ENCODE measurements around the gene GALNT18. TPM values are rescaled to one million over a fixed set of nuclear protein-coding genes. Genes with fewer than 3 reads are reported as not detected.
"Not testable (repeated sequence)": the region's sequence is repeated elsewhere in the genome, so short reads cannot be mapped to it uniquely, and the experiment has no call there.

The GALNT18 gene
- total RNA-seq, 1 donor from 2014 or later = 19.0 TPM

GRCh38 chr11:11363674-11364073, 258.1 kb downstream of the GALNT18 start:
- ATAC-seq (no peak), DNase-seq (ENCODE audit: low spot score) (no peak)
- intact Hi-C loops (cut with DNase I) = no loop called here

DNA sequence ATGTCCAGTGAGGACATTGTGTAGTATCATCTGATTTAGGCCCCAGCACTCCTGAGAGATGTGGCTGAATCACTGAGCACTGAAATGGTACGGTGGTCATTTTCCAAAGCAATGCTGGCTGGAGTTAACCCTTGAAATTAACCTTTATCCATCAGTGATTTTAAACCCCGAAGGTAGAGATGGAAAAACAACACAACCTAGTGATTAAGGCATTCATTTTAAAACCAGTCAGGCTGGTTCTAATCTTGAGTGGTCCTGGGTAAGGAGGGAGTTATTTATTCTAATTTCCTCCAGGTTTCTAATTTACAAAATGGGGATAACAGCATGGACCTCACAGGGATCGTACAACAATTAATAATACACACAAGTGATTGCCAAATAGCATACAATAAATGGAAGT, 262.2 kb downstream of the GALNT18 start:
- DNase-seq (ENCODE audit: low spot score) (no peak), ATAC-seq (no peak)
- intact Hi-C loops (cut with DNase I) = no loop called here

- ATAC-seq (no peak), DNase-seq (ENCODE audit: low spot score) (no peak)
- intact Hi-C loops (cut with DNase I) = no loop called here
Observed at GRCh38 chr11:11356842-11357241, 265.0 kb downstream of the GALNT18 start.

DNA sequence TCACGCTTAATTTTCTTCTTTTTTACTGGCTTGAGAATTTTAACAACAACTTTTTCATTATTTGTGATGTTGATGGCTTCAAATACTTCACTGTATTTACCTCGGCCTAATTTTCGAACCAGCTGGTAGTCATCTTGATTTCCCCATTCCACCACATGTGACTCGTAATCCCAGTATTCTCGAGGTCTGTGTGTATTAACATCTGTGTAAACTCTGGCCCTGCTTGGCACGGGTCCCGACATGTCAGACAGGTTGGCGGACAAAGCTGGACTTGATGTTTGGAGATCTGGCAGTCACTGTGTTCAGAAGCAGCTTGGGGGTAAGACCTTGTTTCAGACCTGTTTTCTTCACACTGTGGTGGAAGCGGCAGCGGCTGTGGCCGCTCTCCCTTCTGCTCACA, 268.9 kb downstream of the GALNT18 start, which contains the start of gene CSNK2A3:
CSNK2A3 (minus strand) TSS at position 373 of the 400 bp plus-strand sequence; CDS start at position 242, 131 bp downstream.
- intact Hi-C loops (cut with DNase I); DNase-seq (ENCODE audit: low spot score): not testable (repeated sequence)
- peak; percentile 68 for ATAC-seq

- DNase-seq (ENCODE audit: low spot score); ATAC-seq; intact Hi-C loops (cut with DNase I): not testable (repeated sequence)
Observed at GRCh38 chr11:11351851-11352250, 270.0 kb downstream of the GALNT18 start.

DNA sequence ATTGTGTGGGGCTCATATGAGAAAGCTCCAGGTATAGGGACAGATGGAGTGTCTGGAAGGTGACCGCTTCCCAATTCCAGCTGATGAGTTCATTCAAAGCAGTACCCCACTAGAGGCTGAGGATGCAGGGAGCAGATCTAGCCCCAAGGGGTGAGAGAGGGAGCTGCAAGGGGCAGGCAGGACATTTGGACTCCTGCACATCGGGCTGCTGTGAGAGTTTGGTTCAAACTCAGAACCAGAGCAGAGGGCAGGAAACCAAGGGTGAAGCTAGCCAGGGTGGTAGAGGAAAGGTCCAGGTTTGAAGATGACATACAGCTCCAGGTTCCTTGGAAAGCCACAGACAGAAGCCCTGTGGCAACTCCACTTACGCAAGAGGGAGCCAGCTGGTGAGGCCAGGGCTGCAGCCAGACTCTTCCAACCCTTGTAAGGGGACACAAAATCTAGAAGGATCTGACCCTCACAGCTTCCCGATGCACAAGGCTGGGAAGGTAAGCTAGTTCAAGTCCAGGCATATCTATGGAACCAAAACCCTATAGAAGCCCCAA, 270.7 kb downstream of the GALNT18 start:
- ATAC-seq = no peak
- intact Hi-C loops (cut with DNase I) = no loop called here
- DNase-seq (ENCODE audit: low spot score) = no peak

GRCh38 chr11:11349870-11350337, 271.9 kb downstream of the GALNT18 start:
- ATAC-seq = peak; percentile 84
- no peak for DNase-seq (ENCODE audit: low spot score)
- intact Hi-C loops (cut with DNase I) = no loop called here

DNA sequence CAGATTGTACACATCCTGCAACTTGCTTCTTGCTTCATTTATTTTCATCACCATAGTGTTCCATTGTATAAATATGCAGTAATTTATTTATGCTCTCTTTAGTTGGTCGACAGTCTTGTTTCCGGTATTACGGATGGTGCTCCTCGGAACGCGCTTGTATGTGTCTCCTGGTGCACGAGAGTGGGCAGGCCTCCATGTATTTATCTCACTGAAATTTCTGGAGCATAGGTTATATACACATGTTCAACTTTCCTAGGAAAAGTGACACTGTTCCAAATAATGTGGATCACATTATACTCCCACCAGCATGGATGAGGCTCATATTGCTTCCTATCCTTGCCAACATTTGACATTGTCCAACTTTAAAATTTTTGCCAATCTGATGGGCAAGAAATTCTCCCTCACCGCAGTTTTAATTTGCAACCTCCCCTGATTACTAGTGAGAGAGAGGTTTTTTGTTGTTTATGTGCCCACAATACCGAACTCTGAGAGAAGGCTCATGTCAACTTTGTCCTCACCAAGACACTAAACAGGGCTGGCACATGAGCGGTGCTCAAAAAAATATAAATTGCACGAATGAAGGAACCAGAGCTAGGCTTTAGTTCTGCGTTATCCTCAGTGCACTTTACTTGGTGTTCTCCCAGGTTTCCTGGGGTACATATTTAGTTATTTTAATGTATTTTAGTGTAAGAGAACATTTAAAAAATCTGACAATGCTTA, 272.5 kb downstream of the GALNT18 start:
- DNase-seq (ENCODE audit: low spot score) = no peak
- intact Hi-C loops (cut with DNase I) = no loop called here
- ATAC-seq = peak; percentile 1

GRCh38 chr11:11348303-11348702, 273.5 kb downstream of the GALNT18 start:
- DNase-seq (ENCODE audit: low spot score) = no peak
- no peak for ATAC-seq
- intact Hi-C loops (cut with DNase I) = no loop called here

GRCh38 chr11:11347592-11347991, 274.2 kb downstream of the GALNT18 start:
- DNase-seq (ENCODE audit: low spot score) = no peak
- intact Hi-C loops (cut with DNase I) = no loop called here
- no peak for ATAC-seq

- intact Hi-C loops (cut with DNase I) = no loop called here
- DNase-seq (ENCODE audit: low spot score) (no peak), ATAC-seq (no peak)
Observed at GRCh38 chr11:11346303-11346702, 275.5 kb downstream of the GALNT18 start.

DNA sequence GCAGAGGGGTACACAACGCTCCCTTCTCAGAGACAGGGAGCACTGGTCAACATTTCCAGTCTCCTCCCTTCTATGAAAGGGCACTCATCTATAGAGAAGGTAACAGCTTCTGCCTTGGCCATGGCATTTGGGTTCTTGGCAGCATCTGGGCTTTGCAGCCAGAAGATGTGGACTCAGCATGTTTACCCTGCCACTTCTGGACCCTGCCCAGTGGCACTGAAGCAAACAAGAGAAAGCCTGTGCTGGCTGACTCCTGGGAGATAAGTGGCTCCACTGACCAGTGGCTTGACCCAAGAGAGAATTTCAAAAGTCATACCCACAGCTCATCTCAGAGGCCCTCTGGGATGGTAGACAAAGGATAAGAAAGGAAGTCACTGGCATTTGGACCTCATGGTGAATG, 276.7 kb downstream of the GALNT18 start:
- intact Hi-C loops (cut with DNase I) = no loop called here
- ATAC-seq (no peak), DNase-seq (ENCODE audit: low spot score) (no peak)

- intact Hi-C loops (cut with DNase I) = loop anchor here (5.0 kb wide), 1 partner anchor 1652 kb away; no protein-coding TSS in a partner anchor
- no peak for ATAC-seq
Observed at GRCh38 chr11:11344045-11344444, 277.8 kb downstream of the GALNT18 start.

GRCh38 chr11:11338304-11338703, 283.5 kb downstream of the GALNT18 start:
- intact Hi-C loops (cut with DNase I) = no loop called here
- no peak for DNase-seq (ENCODE audit: low spot score)
- ATAC-seq = no peak

More at GRCh38 chr11:11344045-11344444, 277.8 kb downstream of the GALNT18 start:
- DNase-seq (ENCODE audit: low spot score) = no peak

GRCh38 chr11:11336664-11337063, 285.1 kb downstream of the GALNT18 start:
- intact Hi-C loops (cut with DNase I) = no loop called here
- ATAC-seq = no peak
- no peak for DNase-seq (ENCODE audit: low spot score)

DNA sequence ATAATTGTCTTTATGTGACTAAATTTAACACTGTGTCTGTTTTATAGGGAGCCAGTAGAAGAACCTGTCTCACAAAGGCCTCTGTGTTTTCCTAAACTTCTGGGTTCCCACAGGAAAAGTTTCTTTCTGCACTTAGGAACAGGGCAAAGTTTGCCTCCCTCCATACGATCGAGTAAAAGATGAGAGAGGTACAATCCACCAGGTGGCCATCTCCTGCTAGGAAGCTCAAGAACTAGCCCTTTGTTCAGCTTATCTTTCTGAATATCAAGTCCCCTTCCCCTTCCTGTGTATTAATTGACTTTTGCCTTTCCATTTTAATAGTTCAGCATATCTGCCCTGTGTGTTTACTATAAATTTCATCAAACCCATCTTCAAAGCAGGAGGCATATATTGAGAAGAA, 286.8 kb downstream of the GALNT18 start:
- no peak for DNase-seq (ENCODE audit: low spot score)
- intact Hi-C loops (cut with DNase I) = no loop called here
- ATAC-seq = no peak

- no peak for DNase-seq (ENCODE audit: low spot score)
- intact Hi-C loops (cut with DNase I) = no loop called here
- no peak for ATAC-seq
Observed at GRCh38 chr11:11334607-11335006, 287.2 kb downstream of the GALNT18 start.

GRCh38 chr11:11332141-11332710, 289.6 kb downstream of the GALNT18 start:
- intact Hi-C loops (cut with DNase I) = no loop called here
- DNase-seq (ENCODE audit: low spot score) (no peak), ATAC-seq (no peak)

GRCh38 chr11:11329062-11329806, 292.6 kb downstream of the GALNT18 start:
- intact Hi-C loops (cut with DNase I) = no loop called here
- ATAC-seq (peak; percentile 72), DNase-seq (ENCODE audit: low spot score) (no peak)

DNA sequence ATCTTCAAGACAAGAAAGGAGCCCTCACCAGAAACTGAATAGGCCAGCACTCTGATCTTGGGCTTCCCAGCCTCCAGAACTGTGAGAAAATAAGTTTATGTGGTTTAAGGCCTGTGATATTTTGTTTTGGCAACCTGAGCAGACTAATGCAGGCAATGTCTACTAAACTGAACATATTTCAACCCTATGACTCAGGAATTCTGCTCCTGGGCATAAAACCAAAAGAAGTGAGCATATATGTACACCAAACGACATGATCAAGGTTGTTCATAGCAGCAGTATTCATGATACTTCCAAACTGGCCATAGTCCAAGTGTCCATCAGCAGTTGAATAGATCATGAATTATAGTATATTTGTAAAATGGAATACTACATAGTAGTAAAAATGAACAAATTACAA, 297.7 kb downstream of the GALNT18 start:
- DNase-seq (ENCODE audit: low spot score) = no peak
- intact Hi-C loops (cut with DNase I) = no loop called here
- no peak for ATAC-seq
